PC-3 (cell line): Measurements from ENCODE around the gene CDH4. TPM values are rescaled to one million over a fixed set of nuclear protein-coding genes. Genes with fewer than 3 reads are reported as not detected.

Source experiments
- ATAC-seq: fragments of 200-7000 bp; cut with Tn5 transposase; 2 replicates; pipeline ENCODE4 v1.9.1; 2020; ENCODE audit warnings: mild to moderate bottlenecking, moderate library complexity
- BruUV-seq: library from RNA; stranded (reverse); fragments of 400-500 nt; replicated peaks from 2 replicates; lab custom pipeline; 2021; lab: Mats Ljungman, UMichigan
- CTCF ChIA-PET: fragments of 300-600 bp; sonication (Branson Sonifier 250); formaldehyde crosslinking; loops from one replicate; lab custom pipeline; 2022; ENCODE audit warnings: antibody characterized with exemption; lab: Charles Lee
- POLR2A ChIA-PET: fragments of 300-600 bp; sonication (Branson Sonifier 250); formaldehyde crosslinking; loops from one replicate; lab custom pipeline; 2022; ENCODE audit warnings: antibody characterized with exemption; ENCODE audit not compliant: unreplicated experiment; lab: Charles Lee
- DNase-seq: peaks from one replicate; pipeline ENCODE4 v3.0.0-alpha.2; 2015
- H2AFZ ChIP-seq: fragments of 300-600 bp; sonication (generic); 2 replicates; pipeline ENCODE4 v1.6.0; 2016; ENCODE audit warnings: antibody characterized with exemption, low read length
- H3F3A ChIP-seq: fragments of 300-600 bp; sonication (generic); one replicate; pipeline ENCODE4 v1.6.0; 2017; ENCODE audit warnings: antibody characterized with exemption, low read length, control low read depth, mild to moderate bottlenecking; ENCODE audit not compliant: unreplicated experiment
- H3K27ac ChIP-seq: fragments of 300-600 bp; sonication (generic); 2 replicates; pipeline ENCODE4 v1.5.1; 2016; ENCODE audit warnings: mild to moderate bottlenecking, low read length
- H3K27me3 ChIP-seq: fragments of 300-600 bp; sonication (generic); 2 replicates; pipeline ENCODE4 v1.6.1; 2016; ENCODE audit warnings: low read length, mixed read lengths
- H3K36me3 ChIP-seq: fragments of 300-600 bp; sonication (generic); 2 replicates; pipeline ENCODE4 v1.6.1; 2016; ENCODE audit warnings: low read depth, mixed run types, low read length, mixed read lengths
- H3K4me1 ChIP-seq: fragments of 300-600 bp; sonication (generic); 2 replicates; pipeline ENCODE4 v1.5.1; 2016; ENCODE audit warnings: low read length; ENCODE audit not compliant: insufficient read depth
- H3K4me2 ChIP-seq: fragments of 300-600 bp; sonication (generic); 2 replicates; pipeline ENCODE4 v1.6.0; 2016; ENCODE audit warnings: low read length
- H3K4me3 ChIP-seq: fragments of 300-600 bp; sonication (generic); 2 replicates; pipeline ENCODE4 v1.5.1; 2016; ENCODE audit warnings: mild to moderate bottlenecking, low read length, mixed read lengths
- H3K79me2 ChIP-seq: fragments of 300-600 bp; sonication (generic); 2 replicates; pipeline ENCODE4 v1.6.1; 2017; ENCODE audit warnings: low read length, mixed read lengths
- H3K9ac ChIP-seq: fragments of 300-600 bp; sonication (generic); 2 replicates; pipeline ENCODE4 v1.6.0; 2016; ENCODE audit warnings: mild to moderate bottlenecking, low read length
- H3K9me2 ChIP-seq: fragments of 300-600 bp; sonication (generic); replicated peaks from 2 replicates; pipeline ENCODE4 v1.6.1; 2016; ENCODE audit warnings: mixed run types, low read length, mixed read lengths
- H3K9me3 ChIP-seq: fragments of 300-600 bp; sonication (generic); 2 replicates; pipeline ENCODE4 v1.6.1; 2016; ENCODE audit warnings: low read length, mixed read lengths
- H4K20me1 ChIP-seq: fragments of 300-600 bp; sonication (generic); 2 replicates; pipeline ENCODE4 v1.6.1; 2016; ENCODE audit warnings: low read length, mixed read lengths
- CTCF ChIP-seq: fragments of 300-600 bp; sonication (generic); conservative IDR thresholded peaks from 2 replicates; pipeline ENCODE4 v1.5.1; 2017; ENCODE audit warnings: antibody characterized with exemption, low read depth, mild to moderate bottlenecking, low read length
- EZH2 ChIP-seq: fragments of 300-600 bp; sonication (generic); IDR thresholded peaks from one replicate; pipeline ENCODE4 v1.6.1; 2017; ENCODE audit warnings: antibody characterized with exemption, mild to moderate bottlenecking, low read length; ENCODE audit not compliant: unreplicated experiment
- EZH2phosphoT487 ChIP-seq: fragments of 300-600 bp; sonication (generic); IDR thresholded peaks from 2 replicates; pipeline ENCODE4 v1.6.1; 2018; ENCODE audit warnings: mild to moderate bottlenecking, antibody characterized with exemption, low read length, borderline replicate concordance
- intact Hi-C: fragments of 100-400 bp; cut with micrococcal nuclease; formaldehyde crosslinking; loops from 2 replicates; pipeline ENCODE4 v1.9.0; 2023
- total RNA-seq: library from RNA; depleted of rRNA; stranded (reverse); fragments of >200 nt; gene quantifications from 2 replicates; pipeline ENCODE4 v1.2.3, GENCODE V29; 2014

CDH4 gene
- total RNA-seq, 1 experiment from 2014 or later: not detected

DNA sequence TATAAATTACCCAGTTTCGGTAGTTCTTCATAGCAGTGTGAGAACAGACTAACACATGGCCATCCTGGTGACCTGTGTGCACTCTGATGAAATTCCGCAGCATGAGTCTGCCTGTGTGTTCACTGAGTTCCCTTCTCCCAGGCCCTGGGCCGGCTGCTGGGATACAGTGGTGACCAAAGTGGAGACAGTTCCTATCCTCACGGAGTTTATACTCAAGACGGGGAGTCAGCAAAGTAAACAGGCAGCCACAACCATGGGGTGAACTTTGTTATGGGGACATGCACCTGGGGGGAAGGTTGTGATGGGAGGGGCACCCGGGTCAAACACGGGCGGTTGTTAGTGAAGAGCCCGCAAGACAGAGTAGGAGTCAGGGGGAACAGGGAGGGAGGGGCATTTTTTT, 202.0 kb downstream of the CDH4 start:
- intact Hi-C loops: no loop called here
- no peaks in the 10 kb centered on the region for H3K36me3 ChIP-seq
- BruUV-seq: no TSS peak
- H3F3A ChIP-seq: no peaks in the 10 kb centered on the region
- no peaks in the 10 kb centered on the region for H3K4me1 ChIP-seq
- ChIA-PET CTCF (no interaction called here), POLR2A (no interaction called here)
- peaks cover 11% of the 10 kb centered on the region for H3K27me3 ChIP-seq
- DNase-seq (no peak), ATAC-seq (no peak)
- H3K9me2 ChIP-seq: no peaks in the 10 kb centered on the region
- H3K4me3 ChIP-seq: no peak overlapping the region
- H3K79me2 ChIP-seq: no peaks in the 10 kb centered on the region
- no peak overlapping the region for H3K9ac ChIP-seq
- H3K27ac ChIP-seq: no peak overlapping the region
- H3K4me2 ChIP-seq: no peak overlapping the region
- H4K20me1 ChIP-seq: no peaks in the 10 kb centered on the region
- H3K9me3 ChIP-seq: no peaks in the 10 kb centered on the region; the same call in 1 of the 2 replicates
- H2AFZ ChIP-seq: no peak overlapping the region
- TF ChIP-seq EZH2phosphoT487 (no peak), CTCF (no peak), EZH2 (no peak)

- DNase-seq: no peak
These were observed 203.6 kb downstream of the CDH4 start for GRCh38 chr20:61455508-61456215.

More at GRCh38 chr20:61455508-61456215, 203.6 kb downstream of the CDH4 start:
- TF ChIP-seq EZH2: no peak
- TF ChIP-seq CTCF: no peak
- TF ChIP-seq EZH2phosphoT487: no peak
- ChIA-PET CTCF (no interaction called here), POLR2A (no interaction called here)
- no peaks in the 10 kb centered on the region for H4K20me1 ChIP-seq
- no peaks in the 10 kb centered on the region for H3K36me3 ChIP-seq
- H3K4me3 ChIP-seq: no peak overlapping the region
- intact Hi-C loops: no loop called here
- H2AFZ ChIP-seq: no peak overlapping the region
- H3K4me1 ChIP-seq: no peaks in the 10 kb centered on the region
- H3K4me2 ChIP-seq: no peak overlapping the region
- BruUV-seq: no TSS peak
- ATAC-seq: no peak
- no peak overlapping the region for H3K9ac ChIP-seq
- no peaks in the 10 kb centered on the region for H3K27me3 ChIP-seq
- H3K9me3 ChIP-seq: no peaks in the 10 kb centered on the region; the same call in 1 of the 2 replicates
- H3K27ac ChIP-seq: no peak overlapping the region
- no peaks in the 10 kb centered on the region for H3K79me2 ChIP-seq
- H3F3A ChIP-seq: no peaks in the 10 kb centered on the region
- H3K9me2 ChIP-seq: no peaks in the 10 kb centered on the region
